ENCODE results near the gene SMPD3.
"Not testable (repeated sequence)": the region's sequence is repeated elsewhere in the genome, so short reads cannot be mapped to it uniquely, and the experiment has no call there.

The SMPD3 gene

DNA sequence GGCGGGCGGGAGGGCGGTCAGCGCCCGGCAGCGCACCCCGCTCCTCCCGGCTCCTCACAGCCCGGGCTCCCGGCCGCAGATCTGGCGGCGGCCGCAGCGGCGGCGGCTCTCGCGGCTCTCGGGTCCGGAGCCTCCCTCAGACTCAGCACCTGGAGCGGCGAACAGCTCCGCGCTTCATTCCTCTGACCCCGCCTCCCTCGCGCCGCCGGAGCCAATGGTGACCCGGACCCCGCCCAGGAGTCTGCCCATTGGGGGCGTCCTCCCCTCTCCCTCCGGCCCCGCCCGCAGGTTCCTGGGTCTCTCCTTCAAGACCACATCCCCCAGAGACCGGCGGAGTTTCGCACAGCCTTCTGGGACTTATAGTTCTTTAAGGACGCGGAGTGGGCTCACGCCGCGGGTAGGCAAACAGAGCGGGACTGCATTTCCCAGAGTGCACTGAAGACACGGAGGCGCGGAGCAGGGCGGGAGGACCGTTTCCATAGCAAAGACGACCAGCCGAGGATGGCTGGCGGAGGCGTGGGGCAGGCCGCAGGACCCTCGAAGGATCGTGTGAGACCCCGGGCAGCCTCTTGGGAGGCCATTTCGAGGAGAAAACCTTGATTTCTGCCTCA is at the start of gene SMPD3:
SMPD3 (minus strand) TSS at position 149 of the 611 bp plus-strand sequence. CDS start 76,327 bp downstream, outside the sequence.
- peak; percentile 99 for DNase-seq (ENCODE audit: low read depth)

DNA sequence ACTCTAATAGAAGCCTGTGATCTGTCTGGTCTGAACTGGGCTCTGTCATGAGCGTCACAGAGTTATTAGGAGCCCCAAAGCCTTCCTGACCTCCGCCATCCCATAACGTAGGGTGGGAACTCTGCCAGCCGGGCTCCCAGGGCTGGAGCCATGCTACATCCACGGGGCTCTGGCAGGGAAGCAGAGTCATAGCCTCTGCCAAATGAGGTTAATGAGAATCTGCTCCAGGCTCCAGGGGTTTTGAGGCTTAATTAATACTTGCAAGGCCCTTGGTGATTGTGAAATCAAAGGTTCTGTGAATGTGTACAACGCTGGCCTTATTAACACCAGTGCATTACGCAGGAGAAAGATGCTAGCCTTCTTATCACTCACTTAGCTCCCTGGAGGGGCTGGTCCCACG is 48.4 kb upstream of the SMPD3 start:
- DNase-seq (ENCODE audit: low read depth), result no peak

DNA sequence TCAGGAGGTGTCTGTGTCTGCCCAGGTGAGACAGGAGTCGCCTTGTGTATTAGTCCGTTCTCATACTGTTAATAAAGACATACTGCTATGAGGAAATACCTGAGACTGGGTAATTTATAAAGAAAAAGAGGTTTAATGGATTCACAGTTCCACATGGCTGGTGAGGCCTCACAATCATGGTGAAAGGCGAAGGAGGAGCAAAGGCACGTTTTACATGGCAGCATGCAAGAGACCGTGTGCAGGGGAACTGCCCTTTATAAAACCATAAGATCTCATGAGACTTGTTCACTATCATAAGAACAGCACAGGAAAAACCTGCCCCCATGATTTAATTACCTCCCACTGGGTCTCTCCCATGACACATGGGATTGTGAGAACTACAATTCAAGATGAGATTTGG is 46.0 kb upstream of the SMPD3 start:
- not testable (repeated sequence) for DNase-seq (ENCODE audit: low read depth)

DNA sequence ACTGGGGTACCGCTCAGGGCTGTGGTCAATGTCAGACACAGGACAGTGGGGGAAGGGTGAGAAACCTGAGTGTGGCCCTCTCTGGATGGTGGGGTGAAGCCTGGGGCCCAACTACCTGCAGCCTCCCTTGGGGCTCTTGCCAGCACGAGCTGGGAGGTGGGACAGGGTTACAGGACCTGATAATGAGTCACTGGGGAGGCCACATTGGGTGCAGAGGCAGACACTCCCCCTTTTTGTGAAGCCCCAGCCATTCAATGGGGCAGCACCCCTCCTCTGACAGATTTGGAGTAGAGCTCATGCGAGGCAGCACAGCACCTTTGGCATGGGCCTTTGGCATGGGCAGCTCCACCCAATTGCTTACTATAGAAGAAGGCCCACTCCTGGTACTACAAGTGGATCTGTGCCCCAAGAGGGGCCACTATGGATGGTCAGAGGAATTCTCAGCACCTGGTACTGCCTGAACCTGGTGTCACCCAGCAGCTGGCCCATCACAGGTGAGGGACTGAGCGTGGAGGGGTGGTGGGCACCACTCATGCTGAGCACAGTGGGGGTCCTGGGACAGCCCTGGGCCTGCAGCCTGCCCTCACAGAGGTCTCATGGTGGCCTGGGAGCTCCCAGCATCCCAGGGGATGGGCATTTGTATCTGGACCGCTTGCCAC is 45.2 kb upstream of the SMPD3 start:
- DNase-seq (ENCODE audit: low read depth), result no peak

DNA sequence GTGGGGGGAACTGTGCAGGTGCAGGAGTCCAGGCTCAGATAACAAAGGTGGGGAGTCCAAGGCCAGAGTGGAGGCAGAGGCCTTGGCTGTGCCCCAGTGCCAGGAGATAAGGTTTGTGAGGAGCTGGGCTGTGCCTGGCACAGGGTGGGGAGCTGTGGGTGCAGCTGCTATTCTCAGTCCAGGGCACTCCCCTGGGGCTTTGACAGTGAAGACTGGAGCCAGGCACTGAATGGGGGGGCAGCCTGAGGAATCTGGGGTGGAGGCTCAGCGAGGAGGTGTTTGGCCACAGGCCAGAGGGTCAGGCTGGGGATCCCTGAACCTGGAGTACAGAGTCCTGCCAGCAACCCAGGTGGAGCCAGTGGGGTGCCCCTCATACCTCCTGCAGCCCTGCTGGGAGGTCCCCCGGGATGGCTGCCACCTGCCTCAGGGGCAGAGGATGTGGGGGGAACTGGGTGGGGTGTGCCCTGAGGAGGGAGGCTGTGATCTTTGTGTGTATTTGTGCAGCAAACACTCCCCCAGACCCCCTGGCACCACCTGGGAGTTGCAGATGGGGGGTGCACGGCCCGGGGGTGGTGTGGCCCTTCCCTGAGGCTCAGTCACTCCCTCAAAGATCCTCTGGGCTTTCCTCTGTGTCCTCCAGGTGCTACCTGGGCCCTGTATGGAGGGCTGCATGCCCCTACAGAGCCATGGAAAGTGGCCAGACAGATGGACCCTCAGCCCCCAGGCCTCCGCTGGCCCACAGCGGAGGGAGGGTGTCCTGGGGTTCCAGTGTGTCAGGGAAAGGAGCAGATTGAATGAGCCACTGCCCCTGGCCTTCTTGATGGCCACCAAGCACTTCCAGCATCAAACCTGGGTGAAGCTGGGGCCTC is 44.5 kb upstream of the SMPD3 start:
- no peak for DNase-seq (ENCODE audit: low read depth)

DNA sequence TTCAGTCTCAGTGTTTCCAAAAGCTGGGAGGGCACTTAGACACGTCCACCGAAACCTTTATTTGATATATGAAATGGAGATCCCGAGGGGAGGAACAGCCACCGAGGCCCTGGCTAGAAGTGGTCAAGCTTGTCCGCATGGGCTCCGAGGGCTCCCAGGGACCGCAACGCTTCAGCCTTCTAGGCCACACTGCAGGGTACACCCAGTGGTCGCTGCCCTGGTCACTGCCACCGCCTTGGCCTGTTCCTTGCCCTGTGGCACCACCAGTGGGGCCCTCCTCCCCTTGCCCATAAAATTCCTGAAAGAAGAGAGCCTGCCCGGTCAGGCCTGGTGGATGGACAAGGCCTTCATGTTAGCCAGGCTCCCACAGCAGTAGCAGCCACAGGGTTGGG is 43.8 kb upstream of the SMPD3 start:
- DNase-seq (ENCODE audit: low read depth), result no peak

DNA sequence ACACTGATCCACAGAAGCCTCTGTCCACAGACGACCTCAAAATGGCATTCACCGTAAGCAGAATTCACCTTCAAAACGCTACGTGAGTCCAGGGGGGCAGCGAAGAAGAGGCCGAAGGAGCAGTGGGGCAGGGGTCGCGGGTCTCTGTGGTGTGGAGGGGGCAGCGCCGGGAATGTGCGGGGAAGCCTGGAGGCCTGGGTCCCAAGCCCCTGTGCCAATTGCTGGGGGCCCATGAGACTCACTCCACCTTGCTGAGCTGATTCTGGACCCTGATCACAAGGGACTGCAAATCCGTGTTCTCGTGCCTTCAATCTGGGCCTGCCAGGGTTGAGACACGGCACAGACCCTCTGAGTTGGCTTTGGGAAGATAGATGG is 43.3 kb upstream of the SMPD3 start:
- no peak for DNase-seq (ENCODE audit: low read depth)

DNA sequence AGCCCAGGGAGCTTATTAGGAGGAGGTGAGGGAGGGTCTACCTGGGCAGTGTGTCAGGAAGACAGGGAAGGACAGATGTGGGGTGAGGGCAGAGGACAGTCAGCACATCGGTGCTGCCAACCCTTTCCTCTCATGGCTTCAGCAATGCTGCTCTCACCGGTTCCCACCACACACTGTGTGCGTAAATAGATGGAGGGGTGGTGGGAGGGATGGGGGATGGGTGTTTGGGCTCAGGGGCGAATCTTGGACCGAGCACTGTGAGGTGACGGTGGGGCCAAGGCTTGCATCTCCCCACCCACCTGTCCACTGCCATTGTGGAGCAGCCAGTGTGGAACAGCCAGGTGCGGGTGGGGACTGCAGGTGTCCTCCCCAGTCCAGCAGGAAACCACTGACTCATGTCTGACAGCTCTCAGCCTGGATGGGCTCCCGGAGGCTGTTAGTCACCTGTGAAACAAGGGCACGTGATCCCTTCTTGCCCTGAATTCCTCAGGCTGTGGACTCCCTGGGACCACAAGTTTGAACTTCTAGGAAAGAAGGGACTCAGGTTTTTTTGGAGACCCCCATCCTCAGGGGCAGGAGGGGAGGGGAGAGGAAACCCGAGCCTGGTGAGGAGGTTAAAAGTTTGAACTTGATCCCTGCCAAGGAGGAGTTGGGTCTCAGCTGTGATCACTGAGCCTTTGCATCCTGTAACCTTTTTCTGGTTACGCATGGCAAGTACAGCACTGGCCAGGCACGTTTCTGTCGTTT is 42.7 kb upstream of the SMPD3 start:
- peak; percentile 50 for DNase-seq (ENCODE audit: low read depth)

DNA sequence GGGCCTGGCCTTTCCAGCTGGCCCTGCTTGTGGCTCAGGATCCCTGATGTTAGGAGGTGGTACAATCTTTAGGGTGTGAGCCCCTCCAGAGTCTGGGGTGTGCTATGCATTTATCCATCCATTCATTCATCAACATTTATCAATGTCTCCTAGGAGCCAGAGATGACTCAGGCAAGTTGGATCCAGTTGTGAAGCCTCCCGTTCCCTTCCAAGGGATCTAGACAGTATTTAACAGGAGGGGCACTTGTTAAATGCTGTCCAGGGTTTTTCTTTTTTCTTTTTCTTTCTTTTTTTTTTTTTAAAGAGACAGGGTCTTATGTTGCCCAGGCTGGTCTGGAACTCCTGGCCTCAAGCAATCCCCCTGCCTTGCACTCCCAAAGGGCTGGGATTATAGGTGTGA is 42.0 kb upstream of the SMPD3 start:
- no peak for DNase-seq (ENCODE audit: low read depth)

DNA sequence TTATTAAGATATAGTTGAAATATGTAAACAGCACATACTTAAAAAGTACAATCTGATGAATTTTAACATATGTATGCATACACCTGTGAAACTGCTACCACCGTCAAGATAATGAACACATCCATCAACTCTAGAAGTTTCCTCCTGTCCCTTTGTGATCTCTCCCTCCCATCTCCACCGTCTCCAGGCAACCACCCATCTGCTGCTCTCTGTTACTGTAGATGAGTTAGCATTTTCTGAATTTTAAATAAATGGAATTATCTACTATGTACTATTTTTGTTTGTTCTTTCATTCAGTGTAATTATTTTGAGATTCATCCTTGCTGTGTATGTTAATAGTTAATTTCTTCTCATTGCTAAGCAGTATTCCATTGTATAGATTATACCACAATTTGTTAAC is 40.2 kb upstream of the SMPD3 start:
- no peak for DNase-seq (ENCODE audit: low read depth)

DNA sequence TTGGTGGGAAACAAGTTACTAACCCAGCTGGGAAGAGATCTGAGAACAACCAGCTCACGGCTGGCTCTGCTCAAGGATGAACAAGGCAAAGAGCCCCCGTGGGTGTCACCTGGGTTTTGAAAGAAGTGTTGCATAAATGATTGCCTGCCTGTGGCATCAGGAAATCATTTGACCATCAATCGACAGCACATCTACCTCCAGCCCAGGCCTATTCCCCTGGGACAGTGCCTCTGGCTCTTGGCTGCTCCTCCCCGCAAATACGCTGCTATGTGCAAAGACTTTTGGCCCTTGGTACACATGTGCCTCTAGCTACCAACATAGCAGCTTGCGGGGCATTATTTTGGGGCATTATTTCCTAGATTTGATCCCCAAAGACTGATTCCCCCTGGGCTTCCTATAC is 39.4 kb upstream of the SMPD3 start:
- DNase-seq (ENCODE audit: low read depth), result no peak

DNA sequence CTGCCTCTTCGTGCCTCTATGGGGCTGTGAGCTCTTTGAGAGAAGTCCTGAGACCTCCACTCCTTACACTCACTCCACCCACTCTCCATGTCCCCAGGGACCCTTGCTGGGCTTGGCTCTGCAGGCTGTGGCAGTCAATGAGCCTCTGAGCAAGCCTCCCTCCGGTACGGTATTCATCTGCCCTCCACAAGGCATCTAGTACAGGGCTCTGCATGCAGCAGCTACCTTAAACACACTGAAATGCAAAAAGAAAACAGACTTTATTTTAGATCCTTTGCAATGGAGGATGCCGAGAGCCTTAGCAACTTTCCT is 38.9 kb upstream of the SMPD3 start:
- no peak for DNase-seq (ENCODE audit: low read depth)

DNA sequence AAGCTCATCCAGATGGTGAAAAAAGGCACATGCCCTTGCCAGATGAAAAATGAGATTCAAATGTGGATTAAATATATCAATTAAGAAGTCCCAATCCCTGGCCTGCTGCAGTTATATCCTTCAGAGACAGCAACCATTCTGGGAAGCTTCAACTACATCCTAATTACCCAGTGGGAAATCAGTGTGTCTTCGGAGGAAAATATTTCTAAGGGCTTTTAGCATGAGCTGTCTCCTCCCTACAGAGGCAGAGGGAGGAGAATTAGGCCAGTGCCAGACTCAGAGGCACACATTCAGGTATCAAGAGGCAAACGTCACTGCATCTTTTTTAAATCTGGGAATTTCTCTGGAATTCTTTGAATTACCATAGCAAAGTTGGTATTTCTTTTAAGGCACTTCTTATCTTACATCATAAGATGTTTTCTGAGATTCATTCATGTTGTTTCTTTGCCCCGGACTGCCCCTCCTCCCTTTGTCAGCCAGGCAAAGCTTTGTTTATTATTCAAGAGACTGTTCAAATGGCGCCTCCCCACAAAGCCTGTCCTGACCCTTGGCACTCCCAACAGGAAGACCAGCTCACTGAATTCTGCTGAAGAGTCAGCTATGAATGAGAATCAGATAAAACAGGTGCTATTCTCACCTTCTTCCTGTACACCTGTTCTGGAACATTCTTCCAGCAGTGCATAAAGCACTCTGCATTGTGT is 38.3 kb upstream of the SMPD3 start:
- peak; percentile 27 for DNase-seq (ENCODE audit: low read depth)

DNA sequence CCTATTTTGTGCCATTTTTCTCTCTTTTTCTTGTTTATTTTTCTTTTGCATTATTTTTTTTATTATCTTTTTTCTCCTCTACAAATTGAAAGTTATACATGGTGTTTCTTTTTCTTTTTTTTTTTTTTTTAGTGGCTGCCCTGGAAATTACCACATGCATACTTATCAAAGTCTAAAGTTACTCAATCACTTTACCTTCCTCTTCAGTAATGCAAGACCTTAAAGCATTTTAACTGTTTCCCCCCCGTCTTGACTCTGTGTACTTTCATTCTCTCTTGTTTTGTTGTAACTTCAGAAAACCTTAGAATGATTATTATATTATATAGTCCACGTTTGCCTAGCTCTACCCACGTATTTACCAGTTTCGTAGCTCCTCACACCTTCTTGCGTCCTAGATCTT is 33.3 kb upstream of the SMPD3 start:
- DNase-seq (ENCODE audit: low read depth), result no peak

DNA sequence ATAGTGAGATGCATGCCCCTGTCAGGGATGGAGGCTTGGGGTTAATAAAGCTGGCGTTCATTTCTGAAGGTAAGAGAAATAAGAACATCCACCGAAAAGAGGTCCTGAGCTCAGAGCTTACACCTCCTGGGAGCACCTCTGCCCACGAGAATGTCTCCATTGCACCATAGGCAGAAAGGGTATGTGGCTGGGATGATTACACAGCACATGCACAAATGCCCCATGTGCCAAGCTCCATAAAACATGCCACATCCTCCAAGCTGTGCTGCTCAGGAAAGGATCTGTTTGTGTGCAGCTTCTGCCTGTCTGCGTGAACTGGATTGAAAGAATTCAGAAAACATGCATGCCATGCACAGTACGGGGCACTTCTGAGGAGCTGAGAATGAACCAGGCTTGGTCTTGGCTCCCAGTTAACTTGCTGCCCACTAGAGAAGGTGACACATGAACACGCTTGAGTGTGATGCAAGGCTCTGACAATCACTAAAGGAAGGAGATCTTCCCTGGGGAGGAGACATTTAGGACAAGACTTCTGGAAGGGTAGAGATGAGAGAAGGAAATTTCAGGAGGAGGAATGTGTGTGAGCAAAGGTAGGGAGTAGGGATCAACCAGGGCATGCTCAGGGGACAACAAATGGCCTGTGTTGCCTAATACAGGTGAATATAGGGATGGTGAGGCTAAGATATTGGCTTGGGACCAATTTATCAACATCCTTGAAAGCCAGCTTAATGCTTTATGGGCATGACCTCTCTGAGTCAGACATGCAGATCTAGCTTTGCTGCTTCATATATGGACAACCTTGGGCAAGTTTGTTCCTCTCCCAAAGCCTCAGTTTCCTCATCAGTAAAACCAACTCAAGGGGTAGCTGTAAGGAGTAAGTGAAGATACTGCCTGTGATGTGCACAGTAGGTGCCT is 32.0 kb upstream of the SMPD3 start:
- DNase-seq (ENCODE audit: low read depth), result no peak

DNA sequence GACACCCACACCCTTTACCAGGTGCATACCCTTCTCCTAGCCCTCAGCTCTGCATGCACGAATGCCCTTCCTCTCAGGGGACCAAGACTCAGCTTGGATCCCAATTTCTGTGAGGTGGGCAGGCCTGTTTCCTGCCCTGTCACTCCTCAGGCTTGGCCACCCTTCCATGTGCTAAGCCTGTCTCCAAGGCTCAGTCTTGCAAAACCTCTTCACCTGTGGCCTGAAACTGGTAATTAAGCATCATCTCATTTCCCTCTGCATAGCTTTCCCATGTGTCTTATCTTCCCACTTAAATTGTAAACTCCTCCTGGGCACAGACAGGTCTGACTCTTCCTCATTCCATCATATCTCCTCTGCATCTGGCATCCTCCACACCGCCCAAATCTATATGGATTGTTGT is 31.0 kb upstream of the SMPD3 start:
- DNase-seq (ENCODE audit: low read depth), result peak; percentile 20

DNA sequence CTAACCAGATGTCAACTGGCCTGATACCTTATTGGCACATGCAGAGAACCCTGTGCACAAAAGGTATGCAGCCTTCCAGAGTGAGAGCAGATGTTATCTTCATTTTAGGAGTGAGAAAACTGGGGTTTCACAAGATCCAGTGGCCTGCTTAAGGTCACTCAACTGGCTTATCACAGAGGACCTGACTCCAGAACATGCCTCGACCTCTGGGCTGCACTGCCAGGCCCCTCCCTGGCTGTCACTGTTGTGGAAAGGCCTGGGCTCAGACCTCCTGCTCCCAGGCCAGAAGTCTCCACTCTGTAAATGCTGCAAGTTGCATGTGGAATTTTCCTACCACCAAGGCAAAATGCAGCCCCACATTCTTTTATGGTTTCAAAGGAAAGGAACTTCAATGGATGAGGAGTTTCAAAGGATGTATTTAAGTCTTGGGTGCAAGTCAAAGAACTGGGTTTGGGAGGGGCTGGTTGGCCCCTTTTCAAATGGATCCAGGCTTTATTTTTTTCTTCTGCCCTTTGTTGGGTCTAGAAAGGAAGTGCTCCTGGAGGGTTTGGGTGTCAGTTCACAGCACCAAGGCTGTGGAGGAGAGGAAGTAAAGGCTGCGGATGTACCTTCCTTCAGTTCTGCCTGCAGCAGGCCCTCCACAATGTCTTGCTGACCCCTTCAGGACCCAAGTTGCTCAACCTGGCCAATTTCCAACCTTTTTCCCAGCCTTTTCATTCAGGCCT is 30.4 kb upstream of the SMPD3 start:
- DNase-seq (ENCODE audit: low read depth), result no peak

DNA sequence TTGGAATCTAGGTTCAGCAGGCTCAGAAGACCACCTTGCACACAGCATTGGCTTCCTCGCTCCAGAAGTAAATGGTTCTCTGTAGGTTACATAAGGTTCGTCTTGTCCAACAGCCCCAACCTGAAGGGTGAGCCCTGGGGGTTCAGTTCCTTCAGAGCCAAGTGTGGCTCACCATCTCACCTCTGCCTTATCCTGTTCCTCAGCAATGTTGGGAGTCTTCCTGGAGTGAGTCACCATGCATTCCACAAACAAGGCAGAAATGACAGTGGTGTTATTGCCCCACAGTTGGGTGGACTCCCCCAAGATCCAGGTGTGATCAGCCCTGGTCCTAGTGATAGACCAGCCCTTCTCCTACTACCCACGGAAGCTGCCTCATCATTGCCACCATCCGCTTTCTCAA is 26.8 kb upstream of the SMPD3 start:
- no peak for DNase-seq (ENCODE audit: low read depth)

DNA sequence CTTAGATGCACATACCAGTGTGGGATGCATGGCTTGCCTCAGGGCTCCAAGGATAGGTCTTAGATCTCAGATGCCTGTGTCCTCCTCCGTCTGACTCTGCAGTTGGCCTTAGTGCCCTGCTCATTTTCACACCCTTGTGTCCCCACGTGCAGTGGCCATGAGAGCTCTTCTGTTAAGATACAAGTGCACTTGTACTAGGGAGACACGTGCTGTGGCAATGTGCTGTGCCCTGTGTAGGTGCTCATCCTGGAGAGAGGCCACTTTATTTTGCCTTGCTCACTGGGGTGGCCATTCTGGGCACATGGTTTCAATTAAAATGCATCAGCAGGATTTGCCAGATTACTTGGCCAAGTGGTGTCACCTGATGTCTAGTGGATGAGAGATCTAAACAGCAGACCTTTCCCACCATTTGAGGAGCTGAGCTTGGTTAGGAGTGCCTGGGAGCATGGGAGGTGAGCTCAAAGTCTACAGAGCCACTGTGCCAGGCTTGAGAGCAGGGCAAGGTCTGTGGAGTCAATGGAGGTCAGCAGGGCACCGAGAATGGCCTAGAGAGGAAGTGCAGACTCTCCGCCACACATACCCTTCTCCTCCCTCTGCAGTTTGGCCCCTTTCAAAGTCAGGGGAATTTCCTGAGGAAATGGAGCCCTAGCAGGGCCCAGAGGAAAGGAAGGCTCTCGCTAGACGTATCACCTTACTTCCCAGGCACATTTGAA is 25.2 kb upstream of the SMPD3 start:
- DNase-seq (ENCODE audit: low read depth), result no peak

DNA sequence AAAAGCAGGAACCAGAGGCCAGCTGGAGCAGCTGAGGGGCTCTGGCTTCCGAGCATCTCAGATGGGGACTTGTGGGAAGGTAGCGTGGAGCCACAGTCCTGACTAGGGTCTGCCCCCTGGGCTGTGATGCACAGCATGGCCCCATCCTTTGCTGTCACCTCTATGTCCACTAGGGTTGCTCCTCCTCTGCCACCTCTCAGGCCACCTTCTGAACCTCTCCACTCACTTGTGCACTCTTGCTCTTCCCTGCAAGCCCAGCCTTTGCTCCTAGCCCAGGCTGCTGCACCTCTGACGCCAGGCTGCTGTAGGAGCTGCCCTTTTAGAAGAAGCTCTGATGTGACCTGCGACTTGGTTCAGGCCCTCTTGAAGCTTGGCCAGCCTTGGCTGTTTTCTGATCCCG is 24.3 kb upstream of the SMPD3 start:
- DNase-seq (ENCODE audit: low read depth), result no peak
